GM13977 (cell line): Measurements from ENCODE around the gene KRTAP12-3.
"Not testable (repeated sequence)": the region's sequence is repeated elsewhere in the genome, so short reads cannot be mapped to it uniquely, and the experiment has no call there.

Experiments used
- DNase-seq: peaks from one replicate; pipeline ENCODE4 v3.0.0; 2012; ENCODE audit warnings: low spot score
- CTCF ChIP-seq: IDR thresholded peaks from 2 replicates; pipeline ENCODE4 v1.5.1; 2012; ENCODE audit warnings: mild to moderate bottlenecking, control low read depth; ENCODE audit not compliant: insufficient read depth; ENCODE audit errors: extremely low read depth, missing control alignments
- in situ Hi-C: fragments of 300-500 bp; cut with MboI; formaldehyde crosslinking; loops from one replicate; pipeline ENCODE4 v1.12.0; 2022; ENCODE audit warnings: low sequenced_read_pairs, low pct_unique_long_range_greater_than_20kb, mixed read lengths, inconsistent platforms; ENCODE audit not compliant: unreplicated experiment

Gene KRTAP12-3

GRCh38 chr21:44653656-44654575 is 3.8 kb upstream of the KRTAP12-3 start:
- DNase-seq, result no peak
- in situ Hi-C loops, result no loop called here
- TF ChIP-seq CTCF, result no peak

- DNase-seq, result no peak
- in situ Hi-C loops, result no loop called here
These were observed 3.1 kb upstream of the KRTAP12-3 start, which contains the start of gene KRTAP12-4 for GRCh38 chr21:44654576-44655175. Gene KRTAP12-4 (minus strand): TSS chr21:44654659. CDS start chr21:44654614, 45 bp downstream.

GRCh38 chr21:44656868-44657267 is 864 bp upstream of the KRTAP12-3 start:
- TF ChIP-seq CTCF, result no peak
- DNase-seq, result no peak
- in situ Hi-C loops, result no loop called here

More at GRCh38 chr21:44654576-44655175, 3.1 kb upstream of the KRTAP12-3 start, which contains the start of gene KRTAP12-4:
- no peak for TF ChIP-seq CTCF

GRCh38 chr21:44658541-44658910 is 794 bp downstream of the KRTAP12-3 start:
- no peak for TF ChIP-seq CTCF
- no peak for DNase-seq
- in situ Hi-C loops, result no loop called here

GRCh38 chr21:44658913-44659595 is 1.3 kb downstream of the KRTAP12-3 start:
- no peak for TF ChIP-seq CTCF
- in situ Hi-C loops, result no loop called here
- no peak for DNase-seq

GRCh38 chr21:44661567-44661966 is 3.8 kb downstream of the KRTAP12-3 start:
- in situ Hi-C loops, result not testable (repeated sequence)

More at GRCh38 chr21:44661567-44661966, 3.8 kb downstream of the KRTAP12-3 start:
- DNase-seq, result not testable (repeated sequence)
